Measurements from ENCODE around the gene ITGA1.

- TF ChIP-seq, protein P1, sequence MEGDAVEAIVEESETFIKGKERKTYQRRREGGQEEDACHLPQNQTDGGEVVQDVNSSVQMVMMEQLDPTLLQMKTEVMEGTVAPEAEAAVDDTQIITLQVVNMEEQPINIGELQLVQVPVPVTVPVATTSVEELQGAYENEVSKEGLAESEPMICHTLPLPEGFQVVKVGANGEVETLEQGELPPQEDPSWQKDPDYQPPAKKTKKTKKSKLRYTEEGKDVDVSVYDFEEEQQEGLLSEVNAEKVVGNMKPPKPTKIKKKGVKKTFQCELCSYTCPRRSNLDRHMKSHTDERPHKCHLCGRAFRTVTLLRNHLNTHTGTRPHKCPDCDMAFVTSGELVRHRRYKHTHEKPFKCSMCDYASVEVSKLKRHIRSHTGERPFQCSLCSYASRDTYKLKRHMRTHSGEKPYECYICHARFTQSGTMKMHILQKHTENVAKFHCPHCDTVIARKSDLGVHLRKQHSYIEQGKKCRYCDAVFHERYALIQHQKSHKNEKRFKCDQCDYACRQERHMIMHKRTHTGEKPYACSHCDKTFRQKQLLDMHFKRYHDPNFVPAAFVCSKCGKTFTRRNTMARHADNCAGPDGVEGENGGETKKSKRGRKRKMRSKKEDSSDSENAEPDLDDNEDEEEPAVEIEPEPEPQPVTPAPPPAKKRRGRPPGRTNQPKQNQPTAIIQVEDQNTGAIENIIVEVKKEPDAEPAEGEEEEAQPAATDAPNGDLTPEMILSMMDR (IDR thresholded peaks at IDR 0.05), result no peak
- TF ChIP-seq EZH2 (IDR thresholded peaks at IDR 0.05; ENCODE audit: borderline replicate concordance, insufficient read depth, low read depth, low read length, poor library complexity, severe bottlenecking), result no peak
Measured at GRCh38 chr5:52924456-52924855, 136.7 kb downstream of the ITGA1 start.

Data from B cell (primary cell).